HEK293 (cell line): ENCODE data around the gene MYO1C.

Experiments used
- HOXA7 ChIP-seq: sonication (generic); formaldehyde crosslinking; IDR thresholded peaks from 2 replicates; pipeline ENCODE4 v1.8.1; 2022; ENCODE audit warnings: missing genetic modification reagents, borderline replicate concordance
- REPIN1 ChIP-seq: fragments of 450-650 bp; formaldehyde crosslinking; IDR thresholded peaks from 2 replicates; pipeline ENCODE4 v1.5.1; 2017; ENCODE audit warnings: missing biosample characterization, missing genetic modification characterization, low read depth
- ZNF140 ChIP-seq: fragments of 450-650 bp; formaldehyde crosslinking; IDR thresholded peaks from 2 replicates; pipeline ENCODE4 v1.5.1; 2016; ENCODE audit warnings: missing biosample characterization, missing genetic modification characterization
- ZNF174 ChIP-seq: fragments of 450-650 bp; formaldehyde crosslinking; IDR thresholded peaks from 2 replicates; pipeline ENCODE4 v1.5.0; 2017; ENCODE audit warnings: missing biosample characterization, mild to moderate bottlenecking, missing genetic modification characterization
- ZNF280D ChIP-seq: fragments of 450-650 bp; formaldehyde crosslinking; IDR thresholded peaks from 2 replicates; pipeline ENCODE4 v1.5.1; 2016; ENCODE audit warnings: missing biosample characterization, missing genetic modification characterization
- ZNF426 ChIP-seq: fragments of 450-650 bp; formaldehyde crosslinking; IDR thresholded peaks from 2 replicates; pipeline ENCODE4 v1.5.1; 2017; ENCODE audit warnings: missing biosample characterization, missing genetic modification characterization, mild to moderate bottlenecking, inconsistent platforms, moderate library complexity
- ZNF473 ChIP-seq: fragments of 450-650 bp; formaldehyde crosslinking; IDR thresholded peaks from 2 replicates; pipeline ENCODE4 v1.5.1; 2017; ENCODE audit warnings: missing biosample characterization, missing genetic modification characterization
- ZNF510 ChIP-seq: fragments of 450-650 bp; formaldehyde crosslinking; IDR thresholded peaks from 2 replicates; pipeline ENCODE4 v1.5.1; 2018; ENCODE audit warnings: mild to moderate bottlenecking, missing genetic modification characterization, missing biosample characterization; ENCODE audit not compliant: insufficient replicate concordance
- ZSCAN23 ChIP-seq: fragments of 450-650 bp; formaldehyde crosslinking; IDR thresholded peaks from 2 replicates; pipeline ENCODE4 v1.5.1; 2016; ENCODE audit warnings: missing biosample characterization, missing genetic modification characterization
- TF ChIP-seq, protein P1 (sequence below): fragments of 450-650 bp; formaldehyde crosslinking; IDR thresholded peaks from 2 replicates; pipeline ENCODE4; 2016; ENCODE audit warnings: missing biosample characterization, missing genetic modification characterization
- TF ChIP-seq, protein P2 (sequence below): fragments of 450-650 bp; formaldehyde crosslinking; IDR thresholded peaks from 2 replicates; pipeline ENCODE4 v1.5.1; 2016; ENCODE audit warnings: missing biosample characterization, missing genetic modification characterization
- TF ChIP-seq, protein P3 (sequence below): fragments of 450-650 bp; formaldehyde crosslinking; IDR thresholded peaks from 2 replicates; pipeline ENCODE4 v1.5.1; 2016; ENCODE audit warnings: missing biosample characterization, missing genetic modification characterization

DNA sequence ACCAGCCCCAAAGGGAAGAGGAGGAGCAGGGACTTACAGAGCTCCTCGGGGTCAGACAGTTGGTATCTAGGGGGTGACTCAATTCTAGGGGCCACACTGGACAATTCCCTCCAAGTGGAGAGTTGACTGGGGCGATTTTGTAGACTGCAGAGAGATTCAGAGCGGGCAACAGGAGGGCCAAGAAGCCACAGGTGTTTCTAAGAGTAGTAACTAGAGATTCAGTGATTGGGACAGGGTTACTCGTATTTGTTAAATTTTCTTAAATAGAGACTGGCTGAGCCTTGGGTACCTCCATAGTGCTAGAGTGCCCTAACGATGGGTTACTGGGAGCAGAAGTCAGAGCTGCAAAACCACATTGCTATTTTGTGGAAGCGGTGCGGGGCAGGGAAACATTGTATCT, 27.2 kb upstream of the MYO1C start:
- TF ChIP-seq, protein P1, sequence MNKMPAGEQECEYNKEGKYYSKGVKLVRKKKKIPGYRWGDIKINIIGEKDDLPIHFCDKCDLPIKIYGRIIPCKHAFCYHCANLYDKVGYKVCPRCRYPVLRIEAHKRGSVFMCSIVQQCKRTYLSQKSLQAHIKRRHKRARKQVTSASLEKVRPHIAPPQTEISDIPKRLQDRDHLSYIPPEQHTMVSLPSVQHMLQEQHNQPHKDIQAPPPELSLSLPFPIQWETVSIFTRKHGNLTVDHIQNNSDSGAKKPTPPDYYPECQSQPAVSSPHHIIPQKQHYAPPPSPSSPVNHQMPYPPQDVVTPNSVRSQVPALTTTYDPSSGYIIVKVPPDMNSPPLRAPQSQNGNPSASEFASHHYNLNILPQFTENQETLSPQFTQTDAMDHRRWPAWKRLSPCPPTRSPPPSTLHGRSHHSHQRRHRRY (tag by site-specific recombination), result no peak
- TF ChIP-seq, protein P2, sequence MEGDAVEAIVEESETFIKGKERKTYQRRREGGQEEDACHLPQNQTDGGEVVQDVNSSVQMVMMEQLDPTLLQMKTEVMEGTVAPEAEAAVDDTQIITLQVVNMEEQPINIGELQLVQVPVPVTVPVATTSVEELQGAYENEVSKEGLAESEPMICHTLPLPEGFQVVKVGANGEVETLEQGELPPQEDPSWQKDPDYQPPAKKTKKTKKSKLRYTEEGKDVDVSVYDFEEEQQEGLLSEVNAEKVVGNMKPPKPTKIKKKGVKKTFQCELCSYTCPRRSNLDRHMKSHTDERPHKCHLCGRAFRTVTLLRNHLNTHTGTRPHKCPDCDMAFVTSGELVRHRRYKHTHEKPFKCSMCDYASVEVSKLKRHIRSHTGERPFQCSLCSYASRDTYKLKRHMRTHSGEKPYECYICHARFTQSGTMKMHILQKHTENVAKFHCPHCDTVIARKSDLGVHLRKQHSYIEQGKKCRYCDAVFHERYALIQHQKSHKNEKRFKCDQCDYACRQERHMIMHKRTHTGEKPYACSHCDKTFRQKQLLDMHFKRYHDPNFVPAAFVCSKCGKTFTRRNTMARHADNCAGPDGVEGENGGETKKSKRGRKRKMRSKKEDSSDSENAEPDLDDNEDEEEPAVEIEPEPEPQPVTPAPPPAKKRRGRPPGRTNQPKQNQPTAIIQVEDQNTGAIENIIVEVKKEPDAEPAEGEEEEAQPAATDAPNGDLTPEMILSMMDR (tag by site-specific recombination), result no peak
- TF ChIP-seq ZNF140, result no peak
- no peak for TF ChIP-seq ZNF426 (tag by site-specific recombination)
- no peak for TF ChIP-seq ZSCAN23 (tag by site-specific recombination)
- TF ChIP-seq ZNF510, result no peak
- TF ChIP-seq REPIN1 (tag by site-specific recombination), result no peak
- TF ChIP-seq, protein P3, sequence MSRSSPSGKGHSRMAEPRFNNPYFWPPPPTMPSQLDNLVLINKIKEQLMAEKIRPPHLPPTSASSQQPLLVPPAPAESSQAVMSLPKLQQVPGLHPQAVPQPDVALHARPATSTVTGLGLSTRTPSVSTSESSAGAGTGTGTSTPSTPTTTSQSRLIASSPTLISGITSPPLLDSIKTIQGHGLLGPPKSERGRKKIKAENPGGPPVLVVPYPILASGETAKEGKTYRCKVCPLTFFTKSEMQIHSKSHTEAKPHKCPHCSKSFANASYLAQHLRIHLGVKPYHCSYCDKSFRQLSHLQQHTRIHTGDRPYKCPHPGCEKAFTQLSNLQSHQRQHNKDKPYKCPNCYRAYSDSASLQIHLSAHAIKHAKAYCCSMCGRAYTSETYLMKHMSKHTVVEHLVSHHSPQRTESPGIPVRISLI, result no peak
- no peak for TF ChIP-seq ZNF473
- no peak for TF ChIP-seq ZNF280D (tag by site-specific recombination)
- no peak for TF ChIP-seq HOXA7 (CRISPR knock-in tag)
- TF ChIP-seq ZNF174 (tag by site-specific recombination), result no peak
